TTC549 (cell line): ENCODE data around the gene PEG3.

Experiments used
- FAIRE-seq: peaks from 2 replicates; lab custom pipeline; 2012; peaks lifted over from hg19 to GRCh38; lab: Jason Lieb, UNC

The PEG3 gene

GRCh38 chr19:56838909-56839651 lies 1.4 kb downstream of the PEG3 start:
- peak; percentile 93 for FAIRE-seq

- FAIRE-seq: no peak
Observed at GRCh38 chr19:56838024-56838908, 2.3 kb downstream of the PEG3 start.

- no peak for FAIRE-seq
Observed at GRCh38 chr19:56837492-56838023, 3.0 kb downstream of the PEG3 start.

GRCh38 chr19:56837004-56837403 lies 3.5 kb downstream of the PEG3 start:
- no peak for FAIRE-seq

- no peak for FAIRE-seq
Observed at GRCh38 chr19:56836059-56836458, 4.5 kb downstream of the PEG3 start.

GRCh38 chr19:56835401-56835800 lies 5.1 kb downstream of the PEG3 start:
- no peak for FAIRE-seq

GRCh38 chr19:56834564-56835375 lies 5.8 kb downstream of the PEG3 start:
- no peak for FAIRE-seq

- FAIRE-seq: no peak
Observed at GRCh38 chr19:56832352-56832928, 8.1 kb downstream of the PEG3 start.

GRCh38 chr19:56831255-56831654 lies 9.3 kb downstream of the PEG3 start:
- no peak for FAIRE-seq

- FAIRE-seq: no peak
Observed at GRCh38 chr19:56829596-56829995, 10.9 kb downstream of the PEG3 start.

GRCh38 chr19:56827708-56828107 lies 12.8 kb downstream of the PEG3 start:
- no peak for FAIRE-seq

GRCh38 chr19:56823956-56824355 lies 16.6 kb downstream of the PEG3 start:
- FAIRE-seq: no peak

GRCh38 chr19:56823417-56823816 lies 17.1 kb downstream of the PEG3 start:
- FAIRE-seq: no peak

- FAIRE-seq: no peak
Observed at GRCh38 chr19:56822755-56823154, 17.8 kb downstream of the PEG3 start.

- no peak for FAIRE-seq
Observed at GRCh38 chr19:56821675-56822074, 18.9 kb downstream of the PEG3 start.

GRCh38 chr19:56821209-56821608 lies 19.3 kb downstream of the PEG3 start:
- no peak for FAIRE-seq

GRCh38 chr19:56819166-56819565 lies 21.4 kb downstream of the PEG3 start:
- FAIRE-seq: no peak

- no peak for FAIRE-seq
Observed at GRCh38 chr19:56814656-56815055, 25.9 kb downstream of the PEG3 start.

- no peak for FAIRE-seq
Observed at GRCh38 chr19:56813531-56813930, 27.0 kb downstream of the PEG3 start.

GRCh38 chr19:56811480-56811879 lies 29.0 kb downstream of the PEG3 start:
- FAIRE-seq: no peak

GRCh38 chr19:56810260-56810659 lies 30.3 kb downstream of the PEG3 start:
- FAIRE-seq: no peak
